ENCODE data around the gene EPHA7.

DNA sequence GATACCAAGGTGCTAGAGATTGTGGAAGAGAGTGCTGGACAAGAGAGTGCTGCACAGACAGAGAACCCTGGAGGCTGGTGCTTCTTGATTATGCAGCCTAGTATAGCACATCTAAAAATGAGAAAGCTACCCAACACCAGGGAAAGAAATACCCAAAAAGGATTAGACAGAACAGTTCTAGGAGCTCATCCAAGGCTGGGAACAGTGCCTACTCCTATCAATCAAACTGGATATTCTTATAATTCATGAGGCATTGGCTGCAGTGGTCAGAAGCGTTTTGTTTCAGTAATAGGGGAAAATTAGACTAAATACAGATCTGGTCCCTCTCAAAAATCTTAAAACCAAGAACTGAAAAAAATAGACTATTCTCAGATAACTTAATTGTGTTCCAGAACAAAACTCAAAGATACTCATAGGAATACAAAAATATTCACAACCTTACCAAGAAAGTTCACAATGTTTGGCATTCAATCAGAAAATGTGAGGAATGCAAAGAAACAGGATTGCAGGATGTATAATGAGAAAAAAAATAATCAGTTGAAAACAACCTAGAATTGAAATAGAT lies 222.9 kb downstream of the EPHA7 start:
- TF ChIP-seq, protein P1, sequence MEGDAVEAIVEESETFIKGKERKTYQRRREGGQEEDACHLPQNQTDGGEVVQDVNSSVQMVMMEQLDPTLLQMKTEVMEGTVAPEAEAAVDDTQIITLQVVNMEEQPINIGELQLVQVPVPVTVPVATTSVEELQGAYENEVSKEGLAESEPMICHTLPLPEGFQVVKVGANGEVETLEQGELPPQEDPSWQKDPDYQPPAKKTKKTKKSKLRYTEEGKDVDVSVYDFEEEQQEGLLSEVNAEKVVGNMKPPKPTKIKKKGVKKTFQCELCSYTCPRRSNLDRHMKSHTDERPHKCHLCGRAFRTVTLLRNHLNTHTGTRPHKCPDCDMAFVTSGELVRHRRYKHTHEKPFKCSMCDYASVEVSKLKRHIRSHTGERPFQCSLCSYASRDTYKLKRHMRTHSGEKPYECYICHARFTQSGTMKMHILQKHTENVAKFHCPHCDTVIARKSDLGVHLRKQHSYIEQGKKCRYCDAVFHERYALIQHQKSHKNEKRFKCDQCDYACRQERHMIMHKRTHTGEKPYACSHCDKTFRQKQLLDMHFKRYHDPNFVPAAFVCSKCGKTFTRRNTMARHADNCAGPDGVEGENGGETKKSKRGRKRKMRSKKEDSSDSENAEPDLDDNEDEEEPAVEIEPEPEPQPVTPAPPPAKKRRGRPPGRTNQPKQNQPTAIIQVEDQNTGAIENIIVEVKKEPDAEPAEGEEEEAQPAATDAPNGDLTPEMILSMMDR (IDR thresholded peaks at IDR 0.05; ENCODE audit: low read depth, low read length): no peak
- TF ChIP-seq EZH2phosphoT487 (IDR thresholded peaks at IDR 0.05; ENCODE audit: low read depth): no peak

Data from OCI-LY3 (cell line).